ENCODE data around the gene C1QA. TPM values are rescaled to one million over a fixed set of nuclear protein-coding genes. Genes with fewer than 3 reads are reported as not detected.

C1QA gene
- total RNA-seq, 2 donors from 2014 or later = not detected

DNA sequence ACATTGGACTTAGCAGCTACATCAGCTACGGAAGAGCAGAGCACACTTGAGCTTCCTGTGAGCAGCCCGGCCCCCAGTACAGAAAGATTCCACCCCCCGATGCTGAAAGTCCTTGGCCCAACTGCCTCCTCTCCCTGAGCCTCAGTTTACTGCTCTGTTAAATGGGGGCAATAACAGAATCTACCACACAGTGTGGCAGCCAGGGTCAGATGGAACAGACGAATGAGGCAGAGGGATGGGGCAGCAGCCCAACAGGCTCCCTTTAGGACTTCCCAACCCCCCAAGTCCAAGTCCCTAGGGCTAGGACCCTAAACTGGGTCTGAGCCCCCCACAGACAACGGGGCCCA lies 22.9 kb upstream of the C1QA start:
- H3K4me1 Mint-ChIP-seq = no peaks in the 10 kb centered on the region
- H3K9me3 Mint-ChIP-seq = no peaks in the 10 kb centered on the region
- no peak for DNase-seq
- no peak overlapping the region for H3K27ac Mint-ChIP-seq
- peaks cover 23% of the 10 kb centered on the region for H3K27me3 Mint-ChIP-seq (ENCODE audit: insufficient read depth)
- WGBS, 2 experiments (ENCODE audit: insufficient coverage in 1 of 2, insufficient read length in 1 of 2) = 87 to 90% methylated on average over 3 to 5 of the region's 5 CpGs
- Histone ChIP-seq H3K36me3 (ENCODE audit: control insufficient read depth, insufficient read depth, low read length) (no peaks in the 10 kb centered on the region), H3K27me3 (ENCODE audit: control insufficient read depth, insufficient read depth, low read length, poor library complexity, severe bottlenecking) (peaks cover 32% of the 10 kb centered on the region), H3K9me3 (ENCODE audit: control insufficient read depth, low read length) (no peaks in the 10 kb centered on the region), H3K27ac (ENCODE audit: low read depth, low read length) (no peak overlapping the region), H3K9ac (ENCODE audit: extremely low read depth, low read length, poor library complexity, severe bottlenecking) (no peak overlapping the region), H3K4me1 (ENCODE audit: control insufficient read depth, insufficient read depth, low read length) (no peaks in the 10 kb centered on the region), H3K4me3 (ENCODE audit: low read length) (no peak overlapping the region)
- TF ChIP-seq, protein P1, sequence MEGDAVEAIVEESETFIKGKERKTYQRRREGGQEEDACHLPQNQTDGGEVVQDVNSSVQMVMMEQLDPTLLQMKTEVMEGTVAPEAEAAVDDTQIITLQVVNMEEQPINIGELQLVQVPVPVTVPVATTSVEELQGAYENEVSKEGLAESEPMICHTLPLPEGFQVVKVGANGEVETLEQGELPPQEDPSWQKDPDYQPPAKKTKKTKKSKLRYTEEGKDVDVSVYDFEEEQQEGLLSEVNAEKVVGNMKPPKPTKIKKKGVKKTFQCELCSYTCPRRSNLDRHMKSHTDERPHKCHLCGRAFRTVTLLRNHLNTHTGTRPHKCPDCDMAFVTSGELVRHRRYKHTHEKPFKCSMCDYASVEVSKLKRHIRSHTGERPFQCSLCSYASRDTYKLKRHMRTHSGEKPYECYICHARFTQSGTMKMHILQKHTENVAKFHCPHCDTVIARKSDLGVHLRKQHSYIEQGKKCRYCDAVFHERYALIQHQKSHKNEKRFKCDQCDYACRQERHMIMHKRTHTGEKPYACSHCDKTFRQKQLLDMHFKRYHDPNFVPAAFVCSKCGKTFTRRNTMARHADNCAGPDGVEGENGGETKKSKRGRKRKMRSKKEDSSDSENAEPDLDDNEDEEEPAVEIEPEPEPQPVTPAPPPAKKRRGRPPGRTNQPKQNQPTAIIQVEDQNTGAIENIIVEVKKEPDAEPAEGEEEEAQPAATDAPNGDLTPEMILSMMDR (conservative IDR thresholded peaks at IDR 0.05) = no peak
- no peaks in the 10 kb centered on the region for H3K36me3 Mint-ChIP-seq (ENCODE audit: low read depth)
- H3K4me3 Mint-ChIP-seq = no peak overlapping the region

DNA sequence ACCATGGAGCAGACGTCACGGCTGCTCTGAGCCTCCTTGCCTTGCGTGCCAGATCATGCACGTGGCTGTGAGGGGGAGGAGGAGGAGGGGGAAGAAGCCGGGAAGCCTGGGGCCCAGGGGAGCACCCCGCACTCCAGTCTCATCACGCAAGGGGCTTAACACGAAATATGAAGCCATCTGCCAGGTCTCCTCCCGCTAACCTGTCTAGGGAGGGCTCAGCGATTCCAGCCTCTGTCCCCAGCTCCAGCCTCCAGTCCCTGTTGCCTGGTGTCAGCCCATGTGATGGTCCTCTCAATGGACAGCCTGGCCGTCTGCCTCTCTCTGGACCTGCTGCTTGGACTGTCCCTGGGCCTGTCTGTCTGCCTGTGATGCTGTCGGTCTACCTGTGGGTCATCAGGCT lies 22.5 kb upstream of the C1QA start:
- H3K36me3 Mint-ChIP-seq (ENCODE audit: low read depth) = no peaks in the 10 kb centered on the region
- H3K27me3 ChIP-seq (ENCODE audit: control insufficient read depth, insufficient read depth, low read length, poor library complexity, severe bottlenecking) = peaks cover 29% of the 10 kb centered on the region
- H3K4me3 Mint-ChIP-seq = no peak overlapping the region
- H3K27me3 Mint-ChIP-seq (ENCODE audit: insufficient read depth) = peaks cover 20% of the 10 kb centered on the region
- TF ChIP-seq, protein P1 (conservative IDR thresholded peaks at IDR 0.05) = no peak
- H3K4me1 ChIP-seq (ENCODE audit: control insufficient read depth, insufficient read depth, low read length) = no peaks in the 10 kb centered on the region
- H3K36me3 ChIP-seq (ENCODE audit: control insufficient read depth, insufficient read depth, low read length) = no peaks in the 10 kb centered on the region
- H3K9me3 Mint-ChIP-seq = no peaks in the 10 kb centered on the region
- DNase-seq = no peak
- H3K4me1 Mint-ChIP-seq = no peaks in the 10 kb centered on the region
- H3K27ac Mint-ChIP-seq = no peak overlapping the region
- H3K27ac ChIP-seq (ENCODE audit: low read depth, low read length) = no peak overlapping the region
- WGBS, 2 experiments (ENCODE audit: insufficient coverage in 1 of 2, insufficient read length in 1 of 2) = 78 to 85% methylated on average over 8 to 12 of the region's 12 CpGs
- H3K4me3 ChIP-seq (ENCODE audit: low read length) = no peak overlapping the region
- H3K9me3 ChIP-seq (ENCODE audit: control insufficient read depth, low read length) = no peaks in the 10 kb centered on the region
- no peak overlapping the region for H3K9ac ChIP-seq (ENCODE audit: extremely low read depth, low read length, poor library complexity, severe bottlenecking)

DNA sequence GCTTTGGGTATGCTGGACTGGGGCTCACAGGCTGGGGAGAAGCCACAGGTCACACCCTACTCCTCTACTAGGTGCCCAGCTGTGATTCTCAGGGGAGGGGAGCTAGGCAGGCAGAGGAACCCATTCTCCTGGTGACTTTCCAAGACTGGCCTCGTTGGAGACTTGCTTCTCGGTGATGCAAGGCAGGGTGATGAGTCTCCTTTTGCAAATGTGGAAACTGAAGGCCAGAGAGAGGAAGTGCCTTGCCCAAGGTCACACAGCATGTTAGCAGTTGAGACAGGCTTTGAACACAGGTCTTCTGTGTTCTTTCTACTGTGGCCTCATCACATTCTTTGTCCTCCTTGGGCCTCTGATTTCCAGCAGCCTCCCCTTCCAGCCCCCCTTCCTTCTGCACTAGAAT lies 20.5 kb upstream of the C1QA start:
- TF ChIP-seq, protein P1 (conservative IDR thresholded peaks at IDR 0.05) = no peak
- no peaks in the 10 kb centered on the region for H3K9me3 ChIP-seq (ENCODE audit: control insufficient read depth, low read length)
- no peaks in the 10 kb centered on the region for H3K9me3 Mint-ChIP-seq
- H3K27ac ChIP-seq (ENCODE audit: low read depth, low read length) = no peak overlapping the region
- no peak overlapping the region for H3K4me3 ChIP-seq (ENCODE audit: low read length)
- peaks cover 10% of the 10 kb centered on the region for H3K27me3 ChIP-seq (ENCODE audit: control insufficient read depth, insufficient read depth, low read length, poor library complexity, severe bottlenecking)
- H3K27me3 Mint-ChIP-seq (ENCODE audit: insufficient read depth) = peaks cover 11% of the 10 kb centered on the region
- no peak overlapping the region for H3K4me3 Mint-ChIP-seq
- no peak overlapping the region for H3K9ac ChIP-seq (ENCODE audit: extremely low read depth, low read length, poor library complexity, severe bottlenecking)
- no peaks in the 10 kb centered on the region for H3K36me3 Mint-ChIP-seq (ENCODE audit: low read depth)
- H3K4me1 Mint-ChIP-seq = no peaks in the 10 kb centered on the region
- no peak overlapping the region for H3K27ac Mint-ChIP-seq
- no peaks in the 10 kb centered on the region for H3K4me1 ChIP-seq (ENCODE audit: control insufficient read depth, insufficient read depth, low read length)
- no peaks in the 10 kb centered on the region for H3K36me3 ChIP-seq (ENCODE audit: control insufficient read depth, insufficient read depth, low read length)
- no peak for DNase-seq
- WGBS, 2 experiments (ENCODE audit: insufficient coverage in 1 of 2, insufficient read length in 1 of 2) = 84 to 88% methylated on average over 2 of the region's 2 CpGs
